NCI-H1105 (cell line): ENCODE results near the gene SART3.

Experiments
- DNase-seq: peaks from one replicate; lab custom pipeline; 2025; lab: John Stamatoyannopoulos, UW

SART3 gene

GRCh38 chr12:108523365-108523764 lies 37.6 kb downstream of the SART3 start:
- DNase-seq, result no peak

- no peak for DNase-seq
These were observed 41.4 kb downstream of the SART3 start for GRCh38 chr12:108519558-108519957.

- no peak for DNase-seq
These were observed 42.1 kb downstream of the SART3 start for GRCh38 chr12:108518716-108519496.

- DNase-seq, result no peak
These were observed 42.8 kb downstream of the SART3 start for GRCh38 chr12:108518101-108518715.

GRCh38 chr12:108517288-108518100 lies 43.5 kb downstream of the SART3 start:
- no peak for DNase-seq

GRCh38 chr12:108516511-108517275 lies 44.3 kb downstream of the SART3 start:
- DNase-seq, result no peak

- DNase-seq, result no peak
These were observed 45.1 kb downstream of the SART3 start for GRCh38 chr12:108515916-108516315.

GRCh38 chr12:108514973-108515814 lies 45.8 kb downstream of the SART3 start, which contains the start of gene FICD:
Gene FICD (plus strand): TSS chr12:108515277. CDS start chr12:108516973, 1,696 bp downstream.
- peak; percentile 99 for DNase-seq

GRCh38 chr12:108514468-108514972 lies 46.5 kb downstream of the SART3 start:
- no peak for DNase-seq

- DNase-seq, result peak; percentile 74
These were observed 49.1 kb downstream of the SART3 start for GRCh38 chr12:108511633-108512540.

GRCh38 chr12:108510836-108511235 lies 50.1 kb downstream of the SART3 start:
- DNase-seq, result no peak

- no peak for DNase-seq
These were observed 51.2 kb downstream of the SART3 start for GRCh38 chr12:108509806-108510205.

- no peak for DNase-seq
These were observed 52.9 kb downstream of the SART3 start for GRCh38 chr12:108507971-108508642.

GRCh38 chr12:108505129-108505528 lies 55.8 kb downstream of the SART3 start:
- no peak for DNase-seq

- no peak for DNase-seq
These were observed 58.1 kb downstream of the SART3 start for GRCh38 chr12:108502922-108503321.

GRCh38 chr12:108498136-108498535 lies 62.8 kb downstream of the SART3 start:
- DNase-seq, result no peak

GRCh38 chr12:108495823-108496579 lies 65.0 kb downstream of the SART3 start:
- DNase-seq, result no peak

- DNase-seq, result no peak
These were observed 65.9 kb downstream of the SART3 start for GRCh38 chr12:108495054-108495453.
